GM19351 (cell line): ENCODE results near the gene ULBP2.
A peak's percentile ranks its signal among the peaks of the same experiment; 100 is the strongest.
"Not testable (repeated sequence)": the region's sequence is repeated elsewhere in the genome, so short reads cannot be mapped to it uniquely, and the experiment has no call there.

ENCODE experiments used
- ATAC-seq: cut with Tn5 transposase; IDR thresholded peaks from one replicate; pipeline ENCODE4 v1.9.1; 2021; ENCODE audit warnings: mild to moderate bottlenecking, moderate library complexity; ENCODE audit not compliant: unreplicated experiment

The ULBP2 gene

DNA sequence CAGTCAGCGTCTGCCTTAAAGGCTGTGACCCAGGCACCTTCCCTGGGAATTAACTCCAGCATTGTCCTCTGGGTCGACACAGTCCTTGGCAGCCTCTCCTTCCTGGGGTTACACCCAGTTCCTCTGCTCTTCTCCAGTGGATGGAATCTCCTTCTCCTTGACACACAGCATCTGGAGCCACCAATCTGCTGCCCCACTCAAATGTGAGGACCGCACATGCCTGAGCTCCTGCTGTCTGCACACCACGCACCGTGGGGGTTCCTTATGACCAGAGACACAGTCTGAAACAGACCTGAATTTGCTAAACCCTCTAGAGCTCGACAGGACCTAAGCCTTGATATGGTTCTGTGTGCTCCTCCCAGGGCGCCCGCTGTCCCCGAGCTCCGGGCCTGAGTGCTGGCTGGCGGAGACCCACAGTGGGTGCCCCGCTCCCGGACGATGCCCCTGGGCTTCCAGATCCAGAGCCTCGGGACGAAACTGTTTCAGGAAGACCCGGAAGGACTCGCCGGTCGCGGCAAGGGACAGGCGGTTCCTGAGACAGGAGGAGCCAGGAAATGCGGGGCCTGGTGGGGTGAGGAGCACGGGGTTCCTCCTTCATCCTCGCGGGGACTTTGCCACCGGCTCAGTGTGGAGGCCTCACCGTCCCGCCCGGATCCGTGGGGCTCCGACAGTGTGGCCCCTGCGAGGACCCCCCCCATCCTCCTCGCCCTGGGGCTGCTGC, 16.4 kb upstream of the ULBP2 start:
- no peak for ATAC-seq

DNA sequence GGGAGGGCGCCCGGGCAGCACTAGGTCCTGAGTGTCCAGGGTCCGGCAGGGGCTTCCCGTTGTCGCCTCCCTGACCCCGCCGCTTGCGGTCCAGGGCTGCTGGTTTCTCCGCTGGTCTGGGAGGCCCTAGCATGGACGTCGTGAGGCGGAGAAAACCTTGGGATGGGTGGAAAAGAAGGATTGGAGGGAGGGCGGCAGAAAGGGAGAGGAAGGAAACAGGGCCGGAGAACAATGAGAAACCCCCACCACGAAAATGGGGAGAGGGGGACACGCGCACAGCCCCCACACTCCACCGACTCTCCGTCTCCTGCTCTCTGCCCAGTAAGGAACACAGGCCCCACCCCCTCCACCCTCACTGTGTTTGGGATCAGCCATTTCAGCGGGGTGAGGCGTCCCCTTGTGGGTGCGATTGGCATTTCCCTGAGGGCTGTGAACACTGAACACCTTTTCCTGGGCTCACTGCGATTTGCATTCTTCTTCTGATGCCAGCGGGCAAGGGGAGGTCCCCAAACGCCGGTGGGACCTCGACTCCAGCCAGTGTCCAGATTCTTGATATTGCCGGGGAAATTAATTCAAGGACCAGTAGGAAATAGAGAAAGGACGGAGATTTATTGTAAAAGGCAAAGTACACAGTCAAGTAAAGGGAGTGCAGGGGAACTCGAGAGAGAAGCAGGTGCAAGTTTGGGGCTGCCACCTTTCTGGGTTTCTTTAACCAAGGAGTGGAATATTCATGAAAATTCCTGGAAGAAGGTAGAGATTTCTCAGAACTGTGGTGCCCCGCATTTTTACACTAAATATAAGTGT, 15.6 kb upstream of the ULBP2 start:
- peak; percentile 54 for ATAC-seq

DNA sequence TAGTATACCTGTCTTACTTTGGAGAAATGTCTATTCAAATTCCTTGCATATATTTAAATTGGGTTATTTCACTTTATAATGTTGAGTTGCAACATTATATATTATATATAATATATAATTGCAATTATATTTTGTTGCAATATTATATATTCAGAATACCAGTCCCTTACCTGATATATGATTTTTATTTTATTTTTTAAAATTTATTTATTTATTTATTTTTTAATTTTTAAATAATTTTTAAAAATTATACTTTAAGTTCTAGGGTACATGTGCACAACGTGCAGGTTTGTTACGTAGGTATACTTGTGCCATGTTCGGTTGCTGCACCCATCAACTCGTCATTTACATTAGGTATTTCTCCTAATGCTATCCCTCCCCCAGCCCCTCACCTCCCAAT, 14.8 kb upstream of the ULBP2 start:
- not testable (repeated sequence) for ATAC-seq

DNA sequence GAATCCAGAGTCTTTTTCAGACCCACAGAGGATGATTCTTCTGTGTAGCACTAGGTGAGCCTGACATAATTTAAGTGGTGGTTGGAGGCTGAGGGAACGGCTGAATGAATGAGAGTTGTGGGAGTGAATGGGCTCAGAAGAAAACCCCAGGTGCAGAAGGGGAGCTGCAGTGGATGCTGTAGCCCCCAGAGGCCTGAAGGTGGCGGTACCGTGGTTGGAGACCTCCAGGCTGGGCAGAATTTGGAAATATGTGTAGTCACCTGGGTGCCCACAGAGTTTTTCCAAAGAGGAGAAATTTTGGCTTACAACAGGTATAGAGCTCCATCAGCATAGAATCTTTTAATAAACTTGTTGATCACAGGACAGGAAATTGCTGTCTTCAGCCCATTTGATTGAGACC, 12.4 kb upstream of the ULBP2 start:
- no peak for ATAC-seq

DNA sequence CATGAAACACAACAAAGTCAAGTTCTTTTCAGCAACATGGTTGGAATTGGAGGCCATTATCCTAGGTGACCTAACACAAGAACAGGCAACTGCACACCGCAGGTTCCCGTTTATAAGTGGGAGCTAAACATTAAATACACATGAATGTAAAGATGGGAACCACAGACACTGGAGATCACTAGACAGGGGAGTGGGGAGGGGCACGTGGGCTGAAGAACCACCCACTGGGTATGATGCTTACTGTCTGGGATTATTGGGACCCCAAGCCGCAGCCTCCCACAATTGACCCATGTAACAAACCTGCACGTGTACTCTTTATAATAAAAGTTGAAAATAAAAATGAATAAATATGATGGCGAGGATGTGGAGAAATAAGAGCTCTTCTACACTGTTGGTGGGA, 10.3 kb upstream of the ULBP2 start:
- no peak for ATAC-seq

DNA sequence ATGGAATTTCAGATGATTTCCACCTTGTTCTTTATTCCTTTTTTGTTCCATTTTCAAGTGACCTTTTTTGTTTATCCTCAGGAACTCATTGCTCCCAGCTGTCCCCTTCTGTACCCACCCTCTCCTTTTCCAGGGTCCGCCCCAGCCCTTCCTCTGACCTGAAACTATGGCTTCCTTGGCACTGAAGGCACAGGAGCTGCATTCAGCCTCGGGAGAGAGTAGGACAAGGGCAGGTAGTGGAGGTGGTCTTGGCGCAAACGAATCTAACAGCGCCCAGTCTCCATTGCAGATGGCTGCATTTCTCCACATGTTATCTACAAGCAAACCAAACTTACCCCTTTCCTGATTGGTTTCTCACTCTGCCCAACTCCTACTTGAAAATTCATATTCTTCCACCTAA, 8.8 kb upstream of the ULBP2 start:
- ATAC-seq, result no peak

DNA sequence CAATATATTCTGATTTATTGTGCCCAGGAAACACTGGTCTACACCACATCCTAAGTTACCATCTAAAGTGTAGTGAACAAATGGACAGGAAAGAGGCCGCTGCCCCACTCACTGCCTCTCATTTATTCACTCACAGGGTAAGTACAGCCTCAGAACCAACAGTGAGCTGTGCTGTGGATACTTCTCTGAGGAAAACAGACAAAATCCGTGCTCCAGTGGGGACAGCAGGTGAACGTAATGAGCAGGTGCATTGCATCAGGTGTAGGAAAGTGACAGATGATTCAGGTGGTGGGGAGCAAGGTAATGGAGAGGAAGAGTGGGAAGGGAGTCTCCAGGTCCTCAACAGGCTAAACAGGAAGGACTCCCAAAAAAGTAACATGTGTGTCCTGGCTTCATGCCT, 8.4 kb upstream of the ULBP2 start:
- no peak for ATAC-seq

DNA sequence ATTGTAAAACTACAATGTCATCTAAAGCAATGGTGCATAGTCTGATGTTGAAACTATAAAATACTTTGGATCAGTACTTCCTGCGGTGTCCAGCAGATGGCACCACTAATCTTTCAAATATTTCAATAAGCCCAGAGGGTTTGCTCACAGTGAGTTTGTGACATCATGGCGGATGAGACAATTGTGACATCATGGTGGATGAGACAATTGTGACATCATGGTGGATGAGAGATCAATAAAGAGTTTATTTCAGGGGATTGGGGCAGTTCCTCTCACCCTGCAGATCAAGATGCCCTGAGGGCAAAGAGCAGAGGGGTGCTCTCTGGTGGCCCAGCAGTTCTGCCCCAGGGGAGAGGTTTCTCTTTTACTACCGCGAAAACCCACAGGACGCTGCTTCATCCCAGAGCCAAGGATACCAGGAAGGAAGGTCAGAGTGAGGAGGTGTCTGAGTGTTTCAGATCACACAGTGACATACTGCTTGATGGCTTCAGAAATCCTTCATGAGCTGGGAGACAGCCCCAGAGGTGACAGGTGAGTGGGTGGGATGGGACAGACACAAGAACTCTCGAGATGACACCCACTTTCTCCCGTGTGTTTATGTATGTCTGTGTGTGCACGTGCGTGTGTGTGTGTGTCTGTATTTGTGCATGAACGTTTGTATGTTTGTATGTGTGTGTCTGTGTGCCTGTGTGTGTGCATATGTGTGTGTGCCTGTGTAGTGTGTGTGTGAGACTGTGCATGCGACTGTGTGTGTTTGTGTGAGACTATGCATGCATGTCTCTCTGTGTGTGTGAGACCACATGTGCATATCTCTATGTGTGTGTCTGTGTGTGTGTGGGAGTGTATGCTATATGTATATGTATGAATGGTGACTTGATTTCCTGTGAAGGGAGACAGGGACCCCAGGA, 7.3 kb upstream of the ULBP2 start:
- peak; percentile 31 for ATAC-seq

DNA sequence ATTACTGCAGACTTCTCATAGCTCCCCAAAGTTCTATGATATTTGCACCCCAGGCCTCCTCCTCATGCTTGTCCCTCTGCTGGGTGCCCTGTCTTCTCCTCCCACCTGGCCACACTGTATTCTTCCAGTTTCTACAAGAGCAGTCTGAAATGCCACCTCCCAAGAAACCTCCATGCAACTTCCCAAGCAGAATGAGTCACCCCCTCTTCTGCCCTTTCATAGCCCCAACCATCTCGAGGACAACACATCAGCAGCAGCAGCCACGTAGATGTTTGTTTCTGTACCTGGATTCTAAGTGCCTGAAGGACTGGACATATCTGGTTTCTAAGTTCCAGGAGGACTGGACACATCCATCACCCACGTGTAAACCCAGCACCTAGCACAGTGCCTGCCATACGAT, 6.6 kb upstream of the ULBP2 start:
- ATAC-seq, result no peak

DNA sequence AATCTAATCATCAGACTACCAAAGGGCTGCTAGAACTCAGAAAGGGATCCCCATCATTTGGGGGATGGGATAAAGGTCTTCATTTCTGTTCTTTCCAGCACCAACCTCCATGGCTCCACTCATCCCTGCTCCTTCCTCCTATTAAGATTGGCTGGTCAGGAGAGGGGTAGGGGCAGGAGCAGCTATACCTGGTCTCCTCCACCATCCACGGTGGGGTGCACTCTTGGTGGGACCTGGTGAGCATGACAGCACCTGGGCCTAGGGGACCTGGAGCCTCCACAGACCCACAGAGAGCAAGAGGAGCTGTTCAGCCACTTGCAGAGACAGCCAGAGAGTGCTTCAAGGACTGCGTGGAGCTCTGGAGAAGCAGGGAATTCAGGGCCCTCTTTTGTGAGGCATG, 6.1 kb upstream of the ULBP2 start:
- no peak for ATAC-seq

DNA sequence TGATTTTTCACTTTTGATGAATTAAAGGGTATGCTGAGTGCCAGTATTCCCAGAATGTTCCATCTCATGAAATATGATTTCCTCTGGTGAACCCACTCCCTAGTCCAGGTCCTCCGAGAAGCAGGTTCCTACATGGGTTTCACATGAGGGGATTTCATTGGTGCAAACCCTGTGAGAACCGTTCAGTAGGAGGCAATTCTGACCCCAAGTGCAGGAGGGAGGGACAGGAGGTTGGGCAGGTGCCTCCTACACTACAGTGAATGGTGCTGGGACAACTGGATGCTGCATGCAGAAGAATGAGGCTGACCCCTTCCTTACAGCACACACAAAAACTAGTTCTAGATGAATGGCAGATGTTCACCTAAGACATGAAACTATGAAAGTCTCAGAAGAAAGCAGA, 5.1 kb upstream of the ULBP2 start:
- no peak for ATAC-seq

DNA sequence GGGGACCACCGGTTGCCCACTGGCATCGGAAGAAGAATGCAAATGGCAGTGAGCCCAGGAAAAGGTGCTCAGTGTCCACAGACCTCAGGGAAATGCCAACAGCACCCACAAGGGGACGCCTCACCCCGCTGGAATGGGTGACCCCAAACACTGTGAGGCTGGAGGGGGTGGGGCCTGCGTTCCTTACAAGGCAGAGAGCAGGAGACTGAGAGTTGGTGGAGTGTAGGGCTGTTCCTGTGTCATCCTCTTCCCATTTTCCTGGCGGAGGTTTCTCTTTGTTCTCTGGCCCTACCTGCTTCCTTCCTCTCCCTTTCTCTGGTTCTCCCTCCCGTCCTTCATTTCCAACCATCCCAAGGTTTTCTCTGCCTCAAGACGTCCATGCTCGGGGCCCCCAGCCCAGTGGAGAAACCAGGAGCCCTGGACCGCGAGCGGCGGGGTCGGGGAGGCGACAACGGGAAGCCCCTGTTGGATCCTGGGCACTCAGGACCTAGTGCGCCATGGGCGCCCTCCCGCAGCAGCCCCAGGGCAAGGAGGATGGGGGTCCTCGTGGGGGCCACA, 3.7 kb upstream of the ULBP2 start:
- not testable (repeated sequence) for ATAC-seq

DNA sequence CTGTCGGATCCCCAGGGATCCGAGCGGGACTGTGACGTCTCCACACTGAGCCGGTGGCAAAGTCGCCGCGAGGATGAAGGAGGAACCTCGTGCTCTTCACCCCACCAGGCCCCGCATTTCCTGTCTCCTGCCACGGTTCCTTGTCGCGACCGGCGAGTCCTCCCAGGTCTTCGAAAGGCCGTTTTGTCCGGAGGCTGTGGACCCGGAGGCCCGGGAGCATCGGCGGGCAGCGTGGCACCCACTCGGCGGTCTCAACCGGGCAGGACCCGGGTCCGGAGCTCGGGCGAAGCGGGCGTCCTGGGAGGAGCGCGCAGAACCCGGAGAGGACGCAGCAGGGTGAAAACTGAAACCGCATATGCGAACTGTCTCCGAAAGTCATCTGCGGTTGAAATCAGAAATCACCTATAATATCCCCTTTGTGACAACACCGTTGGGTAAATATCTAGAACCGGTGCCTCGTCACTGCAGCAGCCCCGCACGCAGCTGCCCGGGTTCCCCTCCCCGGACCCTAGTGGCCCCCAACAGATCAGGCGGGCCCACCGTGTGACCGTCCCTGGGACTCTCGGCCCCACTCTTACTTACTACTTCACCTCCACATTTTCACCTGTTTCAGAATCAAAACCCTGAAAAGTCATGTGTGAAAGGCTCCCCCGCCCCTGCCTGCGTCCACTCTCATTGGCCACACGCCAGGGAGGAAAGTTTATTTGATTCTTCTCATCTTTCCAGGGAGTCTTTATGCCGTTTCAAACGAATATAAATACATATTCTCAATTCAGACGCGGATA, 3.1 kb upstream of the ULBP2 start:
- ATAC-seq, result peak; percentile 76

DNA sequence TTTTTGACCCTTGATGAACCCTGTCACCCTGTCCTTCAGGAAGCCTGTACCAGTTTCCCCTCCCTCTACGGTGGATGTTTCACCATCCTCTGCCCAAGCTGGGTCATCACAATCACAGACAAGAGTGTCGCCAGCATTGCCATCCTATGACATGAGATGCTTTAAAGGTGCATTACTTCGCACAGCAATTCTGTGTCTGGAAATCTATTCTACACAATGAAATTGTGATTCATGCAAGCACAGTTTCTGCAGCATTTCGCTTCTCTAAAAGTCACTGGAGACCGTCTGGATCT, 2.5 kb upstream of the ULBP2 start:
- no peak for ATAC-seq

DNA sequence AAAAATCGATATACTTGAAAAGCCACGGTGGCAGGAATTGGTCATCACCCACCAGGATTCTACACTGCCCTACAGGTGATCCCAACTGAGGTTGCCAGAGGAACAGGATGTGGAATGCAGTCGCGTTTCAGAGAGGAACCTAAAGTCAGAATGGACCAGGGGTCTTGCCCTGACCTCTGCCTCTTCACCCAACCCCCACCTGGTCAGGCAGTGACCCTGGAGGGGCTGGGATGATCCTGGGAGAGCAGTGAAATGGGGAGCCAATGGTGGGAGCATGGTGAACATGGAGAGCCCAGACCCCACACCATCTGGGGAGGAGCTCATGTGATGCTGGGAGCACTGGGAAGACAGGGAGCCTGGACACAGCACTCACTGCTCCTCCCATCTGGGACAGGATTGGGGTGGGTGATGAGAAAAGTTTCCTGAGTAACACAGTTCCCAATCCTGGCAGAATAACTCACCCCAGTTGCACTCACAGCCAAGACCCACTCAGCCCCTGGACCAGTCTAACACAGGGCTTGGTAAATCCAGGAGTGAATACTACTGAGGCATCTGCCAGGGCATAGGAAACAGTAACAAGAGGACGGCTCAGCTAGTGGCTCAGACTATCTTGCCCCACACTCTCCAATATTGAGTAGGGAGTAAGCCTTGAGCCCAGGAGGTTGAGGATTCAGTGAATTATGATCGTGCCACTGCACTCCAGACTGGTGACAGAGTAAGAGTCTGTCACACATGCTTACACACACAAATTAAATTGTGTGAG, 1.7 kb upstream of the ULBP2 start:
- ATAC-seq, result no peak

DNA sequence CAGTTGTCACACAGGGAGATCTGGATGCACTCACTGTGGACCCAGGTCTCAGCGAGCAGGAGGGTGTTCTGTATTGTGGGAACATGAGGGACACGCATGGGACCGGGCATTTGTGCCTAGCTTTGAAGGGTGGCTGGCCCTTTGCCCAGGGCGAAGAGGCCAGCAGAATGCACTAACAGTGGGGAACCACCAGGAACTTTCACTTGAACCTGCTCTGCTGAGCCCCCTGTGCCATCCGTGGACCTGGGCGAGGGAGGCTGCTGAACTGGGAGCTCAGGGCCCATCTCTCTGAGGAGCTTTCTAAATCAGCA, 1.2 kb upstream of the ULBP2 start:
- ATAC-seq, result no peak

DNA sequence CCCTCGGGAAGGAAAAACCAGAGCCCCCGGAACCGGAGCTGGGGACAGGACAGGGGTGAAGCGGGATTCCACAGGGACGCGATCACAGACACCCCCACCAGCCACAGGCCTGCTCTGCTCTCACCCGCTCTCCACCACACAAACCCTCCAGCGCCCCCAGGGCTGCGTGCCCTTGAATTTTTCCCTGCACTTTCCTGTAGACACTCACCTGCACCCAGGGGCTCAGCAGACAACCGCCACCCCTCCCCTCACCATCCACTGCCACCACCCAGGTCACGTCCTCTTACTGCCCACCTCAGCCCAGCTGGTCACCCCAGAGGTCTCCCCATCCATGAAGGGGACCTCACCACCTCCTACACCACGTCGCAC, 631 bp downstream of the ULBP2 start:
- ATAC-seq, result no peak

DNA sequence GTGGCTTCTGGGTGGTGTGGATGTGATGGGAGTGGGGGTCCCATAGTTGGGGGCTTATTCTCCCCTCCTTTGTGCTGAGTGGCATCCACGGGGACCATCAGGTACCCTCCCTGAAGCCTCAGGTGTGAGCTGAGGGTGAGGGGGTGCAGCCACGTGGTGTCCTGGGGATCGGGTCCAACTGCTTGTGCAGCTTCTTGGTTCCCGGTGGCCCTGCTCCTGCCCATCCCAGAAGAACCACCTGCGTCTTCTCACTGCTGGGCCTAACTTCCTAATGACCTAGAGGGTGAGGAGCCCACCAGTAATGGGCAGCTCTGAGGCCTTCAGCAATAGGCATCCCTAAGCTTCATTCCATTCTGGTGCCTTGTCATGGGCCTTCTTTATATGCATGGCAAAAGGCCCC, 1.5 kb downstream of the ULBP2 start:
- ATAC-seq, result not testable (repeated sequence)

DNA sequence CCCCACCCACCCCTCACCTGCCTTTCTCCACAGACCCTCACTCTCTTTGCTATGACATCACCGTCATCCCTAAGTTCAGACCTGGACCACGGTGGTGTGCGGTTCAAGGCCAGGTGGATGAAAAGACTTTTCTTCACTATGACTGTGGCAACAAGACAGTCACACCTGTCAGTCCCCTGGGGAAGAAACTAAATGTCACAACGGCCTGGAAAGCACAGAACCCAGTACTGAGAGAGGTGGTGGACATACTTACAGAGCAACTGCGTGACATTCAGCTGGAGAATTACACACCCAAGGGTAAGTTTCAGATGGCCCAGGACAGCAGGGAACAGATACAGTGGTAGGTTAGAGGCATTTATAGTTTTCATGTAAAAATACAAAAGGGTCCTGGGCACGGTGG, 3.5 kb downstream of the ULBP2 start:
- ATAC-seq, result not testable (repeated sequence)

DNA sequence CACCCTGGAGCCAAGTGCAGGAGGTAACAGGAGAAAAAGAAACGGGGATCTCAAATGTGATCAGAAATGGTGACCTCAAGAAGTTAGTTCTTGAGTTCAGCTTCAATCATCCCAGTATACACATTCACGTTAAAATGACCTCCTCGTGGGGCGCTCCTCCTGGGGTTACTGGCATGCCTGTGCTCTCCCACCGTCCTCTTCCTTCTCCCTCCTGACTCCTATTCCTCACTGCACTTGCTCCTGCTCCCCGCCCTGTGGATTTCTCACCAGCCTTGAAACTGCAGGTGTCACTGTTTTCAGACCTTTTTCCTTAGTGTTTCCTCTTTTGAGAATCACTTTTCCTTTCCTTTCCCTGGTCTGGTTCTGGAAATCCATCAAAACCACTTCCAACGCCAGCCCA, 4.8 kb downstream of the ULBP2 start:
- not testable (repeated sequence) for ATAC-seq
